Measurements from ENCODE around the gene DCST2. TPM values are rescaled to one million over a fixed set of nuclear protein-coding genes. Genes with fewer than 3 reads are reported as not detected.

Gene DCST2
- 0.26 and 0.61 TPM in 2 replicates for total RNA-seq (2022)
- Bru-seq, nascent RNA, result percentile 15 among the genes with signal in this experiment
- BruChase-seq, experiment 1, labeled RNA remaining after a 2-hour chase, result percentile 18 among the genes with signal in this experiment
- percentile 17 among the genes with signal in this experiment for BruChase-seq, experiment 2, labeled RNA remaining after a 6-hour chase
- long read RNA-seq, result 0 reads

- POLR2A ChIA-PET, result no interaction called here
Observed at GRCh38 chr1:155033524-155033923, at the start of gene DCST2, which contains the start of gene DCST1. Gene DCST2 (minus strand): TSS chr1:155033781. CDS start chr1:155033701, 80 bp downstream. Gene DCST1 (plus strand): TSS chr1:155033824. CDS start chr1:155034037, 213 bp downstream.

GRCh38 chr1:155083052-155083541 is 49.5 kb upstream of the DCST2 start:
- Mint-ChIP-seq H3K9me3 (ENCODE audit: unreplicated experiment) (no peaks in the 10 kb centered on the region), H3K27me3 (ENCODE audit: insufficient read depth, unreplicated experiment) (peaks cover 17% of the 10 kb centered on the region), H3K36me3 (ENCODE audit: insufficient read depth, unreplicated experiment) (peaks cover 14% of the 10 kb centered on the region), H3K4me1 (ENCODE audit: low read depth, unreplicated experiment) (peaks cover 16% of the 10 kb centered on the region), H3K27ac (ENCODE audit: unreplicated experiment) (no peak overlapping the region), H3K4me3 (ENCODE audit: unreplicated experiment) (peak overlapping the region; percentile 63)
- intact Hi-C loops (cut with micrococcal nuclease; ENCODE audit: unreplicated experiment), result loop anchor here (5.0 to 10.0 kb wide), 3 partner anchors 81 to 418 kb away; partner anchors contain the start of genes KCNN3 and ZBTB7B
- Histone ChIP-seq H3K4me1 (peaks cover 36% of the 10 kb centered on the region), H3K27me3 (replicated peaks; ENCODE audit: control insufficient read depth, insufficient read depth, low read length) (peaks cover 5% of the 10 kb centered on the region; the same call in 1 of the 2 replicates), H3K4me3 (ENCODE audit: low read depth, low read length) (no peak overlapping the region), H3K36me3 (ENCODE audit: control insufficient read depth, insufficient read depth, low read length) (no peaks in the 10 kb centered on the region), H3K9me3 (no peaks in the 10 kb centered on the region)
- no peak for DNase-seq
- TF ChIP-seq CTCF (IDR thresholded peaks at IDR 0.05; ENCODE audit: insufficient read depth in 1 of 2, low read depth in 1 of 2, low read length in 1 of 2, severe bottlenecking in 1 of 2, unreplicated experiment in 1 of 2), result no peak
- POLR2A ChIA-PET, result no interaction called here
- CTCF ChIA-PET, result interaction anchor here (0.5 kb wide), 1 partner anchor 31 kb away, joined by 4 read pairs; no protein-coding TSS in a partner anchor
- no TSS peak for BruUV-seq (replicated peaks)

More at GRCh38 chr1:155033524-155033923, at the start of gene DCST2, which contains the start of gene DCST1:
- TF ChIP-seq CTCF (IDR thresholded peaks at IDR 0.05; ENCODE audit: insufficient read depth in 1 of 2, low read depth in 1 of 2, low read length in 1 of 2, severe bottlenecking in 1 of 2, unreplicated experiment in 1 of 2), result no peak
- Mint-ChIP-seq H3K27me3 (ENCODE audit: insufficient read depth, unreplicated experiment) (peaks cover 4% of the 10 kb centered on the region), H3K27ac (ENCODE audit: unreplicated experiment) (no peak within 1 kb of the TSS), H3K9me3 (ENCODE audit: unreplicated experiment) (no peaks in the 10 kb centered on the region), H3K4me1 (ENCODE audit: low read depth, unreplicated experiment) (peaks cover 6% of the 10 kb centered on the region), H3K36me3 (ENCODE audit: insufficient read depth, unreplicated experiment) (no peaks in the 10 kb centered on the region), H3K4me3 (ENCODE audit: unreplicated experiment) (no peak within 1 kb of the TSS)
- no peak for DNase-seq
- intact Hi-C loops (cut with micrococcal nuclease; ENCODE audit: unreplicated experiment), result no loop called here
- Histone ChIP-seq H3K27me3 (replicated peaks; ENCODE audit: control insufficient read depth, insufficient read depth, low read length) (no peaks in the 10 kb centered on the region), H3K4me1 (no peaks in the 10 kb centered on the region), H3K4me3 (ENCODE audit: low read depth, low read length) (no peak within 1 kb of the TSS), H3K36me3 (ENCODE audit: control insufficient read depth, insufficient read depth, low read length) (no peaks in the 10 kb centered on the region), H3K9me3 (no peaks in the 10 kb centered on the region)
- BruUV-seq (replicated peaks), result no TSS peak
- CTCF ChIA-PET, result interaction anchor here (1.1 kb wide), 1 partner anchor 16 kb away, joined by 3 read pairs; no protein-coding TSS in a partner anchor

GRCh38 chr1:155082301-155083051 is 48.9 kb upstream of the DCST2 start:
- Histone ChIP-seq H3K27me3 (replicated peaks; ENCODE audit: control insufficient read depth, insufficient read depth, low read length) (peaks cover 5% of the 10 kb centered on the region; the same call in 1 of the 2 replicates), H3K36me3 (ENCODE audit: control insufficient read depth, insufficient read depth, low read length) (no peaks in the 10 kb centered on the region), H3K4me3 (ENCODE audit: low read depth, low read length) (peak overlapping the region; percentile 50), H3K9me3 (no peaks in the 10 kb centered on the region), H3K4me1 (peaks cover 37% of the 10 kb centered on the region)
- peak overlapping the region; percentile 63 for H3K4me3 Mint-ChIP-seq (ENCODE audit: unreplicated experiment)
- intact Hi-C loops (cut with micrococcal nuclease; ENCODE audit: unreplicated experiment), result loop anchor here (5.0 to 10.0 kb wide), 3 partner anchors 80 to 418 kb away; partner anchors contain the start of genes KCNN3 and ZBTB7B
- no peaks in the 10 kb centered on the region for H3K9me3 Mint-ChIP-seq (ENCODE audit: unreplicated experiment)
- H3K4me1 Mint-ChIP-seq (ENCODE audit: low read depth, unreplicated experiment), result peaks cover 22% of the 10 kb centered on the region
- peaks cover 17% of the 10 kb centered on the region for H3K27me3 Mint-ChIP-seq (ENCODE audit: insufficient read depth, unreplicated experiment)
- POLR2A ChIA-PET, result no interaction called here
- no peak overlapping the region for H3K27ac Mint-ChIP-seq (ENCODE audit: unreplicated experiment)
- CTCF ChIA-PET, result interaction anchor here (0.5 kb wide), 1 partner anchor 31 kb away, joined by 4 read pairs; no protein-coding TSS in a partner anchor
- no peak for DNase-seq
- no TSS peak for BruUV-seq (replicated peaks)
- TF ChIP-seq CTCF (IDR thresholded peaks at IDR 0.05; ENCODE audit: insufficient read depth in 1 of 2, low read depth in 1 of 2, low read length in 1 of 2, severe bottlenecking in 1 of 2, unreplicated experiment in 1 of 2), result no peak
- H3K36me3 Mint-ChIP-seq (ENCODE audit: insufficient read depth, unreplicated experiment), result peaks cover 14% of the 10 kb centered on the region
